GM19397 (cell line): ENCODE measurements around the gene ANKRD18B.
"Not testable (repeated sequence)": the region's sequence is repeated elsewhere in the genome, so short reads cannot be mapped to it uniquely, and the experiment has no call there.

Experiments used
- ATAC-seq: cut with Tn5 transposase; IDR thresholded peaks from one replicate; pipeline ENCODE4 v1.9.1; 2021; ENCODE audit warnings: mild to moderate bottlenecking, moderate library complexity; ENCODE audit not compliant: unreplicated experiment

ANKRD18B gene

GRCh38 chr9:33604249-33604648 lies 80.2 kb downstream of the ANKRD18B start:
- not testable (repeated sequence) for ATAC-seq

- ATAC-seq: not testable (repeated sequence)
Measured at GRCh38 chr9:33604936-33605335, 80.9 kb downstream of the ANKRD18B start.

GRCh38 chr9:33611358-33611757 lies 87.3 kb downstream of the ANKRD18B start:
- no peak for ATAC-seq

GRCh38 chr9:33612410-33612809 lies 88.4 kb downstream of the ANKRD18B start:
- ATAC-seq: not testable (repeated sequence)

- ATAC-seq: no peak
Measured at GRCh38 chr9:33614001-33614687, 90.1 kb downstream of the ANKRD18B start.

- ATAC-seq: not testable (repeated sequence)
Measured at GRCh38 chr9:33618370-33618769, 94.3 kb downstream of the ANKRD18B start.

GRCh38 chr9:33619666-33620404 lies 95.8 kb downstream of the ANKRD18B start:
- ATAC-seq: no peak

GRCh38 chr9:33620738-33621439 lies 96.8 kb downstream of the ANKRD18B start:
- ATAC-seq: no peak
